DMS153 (cell line): ENCODE measurements around the gene CTNNBIP1.
A peak's percentile ranks its signal among the peaks of the same experiment; 100 is the strongest.

ENCODE experiments used
- DNase-seq: peaks from one replicate; lab custom pipeline; 2025; lab: John Stamatoyannopoulos, UW

CTNNBIP1 gene

DNA sequence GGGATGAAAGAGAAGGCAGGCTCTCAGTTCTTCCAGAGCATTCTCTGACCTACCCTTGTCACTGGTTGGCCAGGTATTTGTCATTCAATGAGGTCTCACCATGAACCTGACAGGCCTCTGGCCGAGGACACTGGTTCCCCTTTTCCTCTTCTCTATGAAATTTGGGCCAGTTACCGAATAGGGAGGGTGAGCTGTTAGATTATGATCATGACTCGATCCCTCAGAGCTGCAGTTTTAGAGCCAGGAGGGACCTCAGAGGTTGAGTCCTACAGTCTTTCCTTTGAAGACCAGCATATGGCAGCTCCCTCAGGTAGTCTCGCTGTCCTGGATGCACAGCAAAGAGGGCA lies 56.8 kb downstream of the CTNNBIP1 start:
- no peak for DNase-seq

DNA sequence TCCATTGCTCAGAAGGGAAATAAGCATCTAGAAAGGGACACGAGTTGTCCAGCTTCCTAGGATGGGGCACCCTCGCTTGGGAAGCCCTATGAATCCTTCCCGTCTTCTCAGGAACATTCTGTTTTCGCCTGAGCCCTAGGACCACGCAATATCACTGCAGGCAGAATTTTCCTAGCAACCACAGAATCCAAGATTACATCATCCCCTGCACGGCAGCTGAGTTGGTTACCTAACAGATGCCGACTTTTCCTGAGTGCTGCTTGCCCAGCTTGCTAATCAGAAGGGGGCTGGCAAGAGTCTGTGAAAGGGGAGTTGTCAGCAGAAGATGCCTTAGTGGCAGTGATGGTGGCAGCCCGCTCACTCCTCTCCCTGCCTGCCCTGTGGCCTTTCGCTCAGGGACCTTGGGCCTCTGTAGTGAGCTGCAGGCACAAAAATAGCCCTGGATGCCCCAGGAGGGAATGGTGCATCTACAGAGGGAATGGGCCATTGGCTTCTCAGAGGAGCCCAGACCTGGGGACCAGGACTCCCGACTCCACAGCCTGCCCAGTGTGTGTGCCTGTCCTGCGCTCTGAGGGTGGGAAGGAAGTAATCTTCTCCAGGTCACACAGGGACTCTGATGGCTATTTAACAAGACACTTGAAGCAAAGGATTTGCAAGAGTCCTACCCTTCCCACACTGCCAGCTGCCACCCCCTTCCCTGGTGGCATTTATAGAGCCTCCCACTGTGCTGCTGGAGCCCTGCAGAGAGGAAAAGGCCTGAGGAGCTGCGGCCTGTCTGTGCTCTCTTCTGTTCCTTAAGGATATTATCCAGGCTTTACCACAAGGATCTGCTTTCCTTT lies 57.4 kb downstream of the CTNNBIP1 start:
- DNase-seq = no peak

DNA sequence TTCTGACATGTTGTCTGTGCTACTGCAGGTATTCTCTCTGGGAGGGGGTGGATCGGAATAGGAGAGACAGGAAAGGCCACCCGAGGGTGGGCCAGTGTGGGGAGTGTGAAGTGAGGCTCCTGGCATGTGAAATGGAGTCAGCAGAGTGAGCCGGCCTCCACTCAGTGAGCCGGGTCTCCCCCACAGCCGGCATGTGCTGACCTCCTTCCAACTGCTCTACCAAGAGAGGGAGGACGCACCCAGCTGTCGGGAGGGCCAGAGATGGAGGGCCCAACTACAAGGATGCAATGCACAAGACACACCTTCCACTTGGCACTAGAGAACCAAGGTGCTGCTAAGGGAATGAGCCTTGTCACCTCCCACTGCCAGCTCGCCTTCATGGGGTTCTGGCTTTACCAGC lies 58.1 kb downstream of the CTNNBIP1 start:
- DNase-seq = no peak

DNA sequence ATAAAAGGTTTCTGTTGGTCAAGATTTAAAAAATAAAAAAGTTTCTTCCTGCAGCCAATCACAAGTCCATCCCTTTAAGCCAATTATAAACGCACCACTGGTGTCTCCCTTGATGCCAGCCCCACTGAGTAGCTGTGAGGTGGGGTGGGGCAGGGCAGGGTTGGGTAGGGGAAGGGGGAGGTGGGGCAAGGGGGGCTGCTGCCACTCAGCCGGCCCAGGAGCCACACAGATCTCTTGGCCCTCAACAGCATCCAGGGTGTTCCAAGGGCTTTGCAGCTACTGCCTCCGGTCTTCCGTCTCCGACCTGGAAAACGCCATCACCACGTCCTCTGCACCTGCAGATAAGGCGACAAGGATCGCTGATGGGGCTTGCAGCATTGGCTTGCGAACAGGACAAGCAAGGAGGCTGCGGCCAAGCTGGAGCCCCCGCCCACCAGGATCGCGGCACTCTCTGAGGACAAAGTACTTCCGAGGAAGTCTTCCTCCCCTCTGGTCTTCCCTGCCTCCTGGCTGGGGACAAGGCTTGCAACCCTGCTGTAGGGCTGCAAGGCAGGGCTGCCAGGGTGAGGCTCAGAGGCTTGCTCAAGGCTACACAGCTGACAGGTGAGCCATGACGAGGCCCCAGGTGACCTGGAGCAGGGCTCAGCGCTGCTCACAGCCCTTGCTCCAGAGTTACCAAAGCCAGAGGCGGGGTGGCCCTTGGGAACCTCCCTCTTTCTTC lies 59.5 kb downstream of the CTNNBIP1 start:
- DNase-seq = no peak

DNA sequence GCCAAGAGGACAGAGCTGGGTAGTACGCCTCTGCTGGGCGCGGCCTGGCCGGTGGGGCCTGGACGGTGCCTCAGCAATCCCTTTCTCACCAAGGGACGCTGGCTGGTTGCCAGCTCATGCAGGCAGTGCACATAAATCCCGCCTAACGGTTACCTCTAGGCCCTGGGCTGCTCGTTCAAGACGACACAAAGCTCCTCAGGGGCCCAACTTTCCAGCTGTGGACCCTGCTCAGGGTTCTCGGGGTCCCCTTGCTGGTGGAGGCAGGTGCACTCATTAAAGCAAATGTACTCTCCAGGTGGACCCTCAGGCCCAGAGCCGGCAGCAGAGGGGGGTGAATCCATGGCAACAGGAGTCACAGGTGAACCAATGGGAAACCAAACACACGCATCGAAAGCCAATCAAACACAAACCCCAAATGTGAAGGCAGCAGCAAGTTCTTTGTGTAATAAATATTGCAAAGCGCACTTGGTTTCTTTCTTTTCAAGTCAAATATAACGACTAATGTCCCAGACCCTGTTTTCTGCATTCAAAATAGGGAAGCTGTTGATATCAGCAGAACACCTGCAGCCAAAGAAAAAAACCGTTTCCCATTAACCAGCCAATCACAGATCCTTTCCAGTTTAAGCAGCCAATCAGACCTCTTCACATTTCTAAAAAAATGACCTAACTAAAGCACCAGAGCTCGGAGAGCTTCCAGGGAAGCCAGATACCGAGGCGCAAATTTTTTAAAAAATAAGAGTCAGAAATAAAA lies 60.2 kb downstream of the CTNNBIP1 start:
- no peak for DNase-seq

DNA sequence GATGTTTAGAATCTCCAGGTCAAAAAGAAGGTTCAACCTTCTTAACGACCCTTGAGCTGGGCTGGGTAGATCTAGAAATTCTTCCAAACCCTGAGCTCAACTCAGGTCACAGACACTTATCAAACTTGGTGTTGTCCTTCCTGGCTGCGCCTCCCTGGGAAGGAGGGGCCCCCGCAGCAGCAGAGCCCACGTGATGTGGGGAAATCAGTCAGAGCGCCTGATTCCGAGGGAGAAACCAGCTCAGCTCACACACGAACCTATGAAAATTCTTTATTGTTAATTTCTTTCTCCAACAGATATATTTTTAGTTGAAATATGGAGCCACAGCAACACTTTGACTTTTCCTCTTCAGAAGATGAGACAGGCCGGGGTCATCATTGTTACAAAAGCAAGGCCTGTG lies 62.0 kb downstream of the CTNNBIP1 start:
- DNase-seq = no peak

DNA sequence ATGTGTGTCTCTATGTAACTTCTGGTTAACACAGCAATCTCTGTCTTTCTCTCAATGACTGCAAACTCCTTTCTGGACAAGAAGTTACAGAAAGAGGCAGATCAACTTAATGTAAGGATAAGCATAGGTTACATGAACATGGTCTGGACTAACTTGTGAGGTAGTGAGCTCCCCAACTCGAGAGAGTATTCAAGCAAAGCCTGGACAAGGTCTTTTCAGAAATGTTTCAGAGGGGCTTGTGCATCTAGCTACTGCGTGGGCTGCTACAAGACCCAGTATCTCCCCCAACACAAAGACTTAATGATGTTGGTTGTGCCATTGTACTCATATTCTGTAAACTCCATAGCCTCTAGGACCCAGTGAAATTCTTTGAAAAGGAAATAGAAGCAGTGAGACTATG lies 62.8 kb downstream of the CTNNBIP1 start:
- DNase-seq = no peak

DNA sequence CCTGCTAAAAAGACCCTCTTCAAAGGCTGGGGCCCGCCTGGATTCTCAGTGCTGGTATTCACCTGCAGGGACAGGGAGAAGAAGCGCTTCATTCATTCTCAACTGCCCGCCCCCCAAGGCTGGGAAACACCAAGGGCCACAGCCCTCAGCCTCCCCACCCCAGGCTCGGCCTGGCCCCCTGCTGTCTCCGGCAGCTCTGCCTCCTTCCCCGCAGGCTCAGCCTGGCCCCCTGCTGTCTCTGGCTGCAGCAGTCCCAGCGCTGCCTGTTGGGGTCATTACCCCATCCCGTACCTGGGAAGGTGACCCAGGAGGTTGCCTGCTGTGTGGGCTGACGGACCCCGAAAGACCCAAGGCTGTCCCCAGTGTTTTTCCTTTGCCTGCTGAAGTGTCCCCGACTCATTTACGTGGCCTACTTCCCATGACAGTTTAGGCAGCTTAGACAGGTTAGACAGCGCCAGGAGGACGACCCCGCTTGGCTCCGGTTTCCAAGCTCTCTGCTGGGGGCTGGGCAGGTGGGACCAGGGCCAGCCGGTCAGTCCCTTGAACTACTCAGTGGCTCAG lies 63.4 kb downstream of the CTNNBIP1 start:
- no peak for DNase-seq

DNA sequence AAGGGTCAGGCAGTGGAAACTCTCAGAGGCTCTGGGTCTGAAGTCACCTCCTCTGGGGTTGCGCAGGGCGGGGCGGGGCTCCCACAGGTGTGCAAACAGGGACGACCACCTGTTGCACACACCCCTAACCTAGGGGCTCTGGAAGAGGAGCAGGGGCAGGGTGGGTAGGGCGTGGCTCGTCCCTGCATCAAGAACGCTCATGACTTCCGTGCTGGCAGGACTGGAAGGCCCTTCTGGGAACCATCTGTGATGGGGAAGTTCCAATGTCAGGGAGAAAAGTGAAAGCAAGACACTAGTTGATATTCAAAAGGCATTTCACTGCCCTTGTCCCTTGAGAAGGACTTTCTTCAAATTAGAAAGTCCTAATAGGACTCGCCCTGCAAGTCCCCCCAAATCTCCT lies 64.2 kb downstream of the CTNNBIP1 start:
- no peak for DNase-seq

DNA sequence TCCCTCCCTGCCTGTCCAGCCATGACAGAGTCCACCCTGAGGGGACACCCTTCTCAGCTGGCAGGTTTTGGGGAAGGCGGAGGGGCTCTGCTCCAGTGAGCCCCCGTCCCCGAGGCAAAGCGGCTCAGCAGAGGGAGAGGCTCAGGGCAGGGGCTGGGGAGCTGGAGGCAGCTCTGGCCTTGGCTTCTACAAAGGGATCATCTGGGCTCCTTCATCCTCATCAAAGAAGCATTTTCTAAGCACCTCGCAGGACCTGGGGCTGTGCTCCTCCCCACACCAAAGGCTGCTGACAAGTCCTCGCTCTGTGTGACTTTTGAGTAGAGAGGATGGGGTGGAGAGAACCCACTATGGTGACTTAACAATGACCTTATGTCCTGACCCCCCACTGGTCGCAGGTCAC lies 65.3 kb downstream of the CTNNBIP1 start:
- no peak for DNase-seq

DNA sequence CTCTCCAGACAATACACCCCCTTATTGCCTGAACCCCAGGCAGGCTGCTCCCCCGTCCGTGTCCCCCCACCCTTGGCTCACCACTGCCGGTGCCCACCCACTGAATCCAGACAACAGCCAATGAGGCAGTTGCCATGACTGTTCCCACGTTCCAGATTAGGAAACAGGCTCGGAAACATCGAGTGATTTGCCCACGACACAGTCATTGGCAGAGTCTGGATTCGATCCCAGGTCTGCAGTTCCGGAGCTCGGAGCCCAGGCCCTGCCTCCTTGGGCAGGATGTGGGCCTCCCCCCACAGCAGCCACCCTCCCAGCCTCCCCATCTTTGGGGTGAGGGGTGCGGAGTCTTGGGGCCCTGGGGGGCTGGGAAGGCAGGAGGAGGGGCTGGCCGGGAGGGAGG lies 66.0 kb downstream of the CTNNBIP1 start:
- DNase-seq = no peak

DNA sequence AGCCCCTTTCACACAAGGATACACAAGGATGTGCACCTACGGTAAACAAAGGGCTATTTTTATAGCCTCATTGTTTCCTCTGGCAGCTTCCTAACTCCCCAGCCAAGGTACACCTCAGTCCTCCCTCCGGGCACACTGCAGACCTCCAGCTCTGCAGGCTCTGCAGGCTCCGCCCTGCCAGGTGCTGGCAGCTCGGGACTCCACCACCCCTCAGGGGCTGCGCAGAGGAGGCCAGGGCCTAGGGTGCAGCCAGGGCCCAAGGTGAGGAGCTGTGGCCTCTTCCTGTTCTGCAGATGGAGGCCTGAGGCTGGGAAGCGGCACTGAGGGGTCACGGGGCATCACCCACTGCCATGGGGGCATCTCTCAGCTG lies 66.5 kb downstream of the CTNNBIP1 start:
- peak; percentile 98 for DNase-seq

DNA sequence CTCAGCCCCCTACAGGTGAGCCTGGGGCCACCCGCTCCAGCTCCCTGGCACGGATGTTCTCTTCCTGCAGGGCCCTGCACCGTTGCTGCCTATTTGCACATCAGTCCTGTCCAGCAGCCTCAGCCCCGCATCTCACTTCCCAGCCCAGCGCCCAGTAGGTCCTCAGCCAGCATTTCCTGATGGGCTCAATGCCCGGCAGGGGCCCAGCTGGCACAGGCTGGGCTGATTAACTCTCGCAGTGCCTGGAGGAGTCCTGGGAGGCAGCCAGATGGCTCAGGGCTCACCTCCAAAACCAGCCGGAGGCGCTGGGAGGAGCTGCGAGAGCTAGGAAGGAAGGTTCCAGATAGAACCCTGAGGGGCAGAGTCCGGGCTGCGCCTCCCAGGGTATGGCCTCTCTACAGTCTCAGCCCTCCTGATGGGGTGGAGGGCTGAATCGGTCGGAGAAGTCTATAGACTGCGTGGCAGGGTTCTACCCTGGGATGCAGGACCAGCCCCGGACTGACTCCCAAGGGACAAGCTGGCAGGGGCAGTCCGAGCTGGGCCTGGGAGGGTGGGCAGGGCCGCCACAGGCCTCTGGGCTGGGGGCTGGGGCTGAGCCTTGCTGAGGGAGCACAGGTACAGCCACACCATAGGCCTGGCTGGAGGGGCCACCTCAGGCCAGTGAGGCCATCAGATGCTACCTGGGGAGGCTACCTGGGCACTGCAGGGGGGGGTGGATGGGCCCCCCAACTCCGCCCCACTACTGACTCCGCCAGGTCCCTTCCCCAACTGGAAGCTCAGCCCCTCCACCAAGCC lies 67.1 kb downstream of the CTNNBIP1 start:
- peak; percentile 29 for DNase-seq

DNA sequence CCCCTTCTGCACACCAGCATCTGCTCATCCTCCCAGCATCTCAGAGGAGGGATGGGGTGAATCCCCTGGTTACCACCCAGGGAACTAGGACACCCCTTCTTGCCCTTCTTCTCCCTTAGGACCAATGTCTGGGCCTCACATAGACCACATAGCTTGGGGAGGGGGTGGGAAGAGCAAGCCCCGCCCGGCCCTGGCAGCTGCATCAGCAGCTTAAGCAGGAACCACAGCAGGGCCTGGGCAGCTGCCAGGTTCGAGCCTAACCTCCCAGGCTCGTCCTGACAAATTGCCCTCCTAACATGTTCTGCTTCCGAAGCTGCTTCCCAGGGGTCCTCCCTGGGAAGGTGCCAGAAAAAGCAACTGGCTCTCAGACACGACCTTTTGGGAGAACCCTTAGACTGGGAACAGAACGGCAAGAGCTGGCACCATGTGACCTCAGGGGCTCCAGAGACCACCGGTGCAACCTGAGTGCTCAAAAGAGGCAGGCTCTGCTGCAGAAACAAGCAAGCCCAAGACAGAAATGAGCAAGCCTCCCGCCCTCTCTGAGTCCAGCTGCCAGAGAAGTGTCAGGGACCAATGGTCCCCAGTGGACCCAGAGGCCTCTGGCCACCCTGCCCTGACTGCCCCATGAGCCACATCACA lies 67.9 kb downstream of the CTNNBIP1 start:
- no peak for DNase-seq

DNA sequence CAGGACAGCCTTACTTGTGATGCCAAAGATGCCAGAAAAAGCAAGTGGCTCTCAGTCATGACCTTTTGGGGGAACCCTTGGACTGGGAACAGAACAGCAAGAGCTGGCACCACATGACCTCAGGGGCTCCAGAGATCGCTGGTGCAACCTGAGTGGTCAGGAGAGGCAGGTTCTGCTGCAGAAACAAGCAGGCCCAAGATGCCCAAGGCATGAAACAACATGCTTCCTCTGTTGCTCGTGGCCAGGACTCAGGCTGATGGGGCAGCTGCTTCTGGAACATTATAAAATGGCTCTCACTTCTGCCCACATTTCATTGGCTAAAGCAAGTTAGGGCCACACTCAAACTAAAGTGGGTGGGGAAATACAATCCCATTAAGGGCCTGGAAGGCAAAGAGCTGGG lies 68.6 kb downstream of the CTNNBIP1 start:
- no peak for DNase-seq

DNA sequence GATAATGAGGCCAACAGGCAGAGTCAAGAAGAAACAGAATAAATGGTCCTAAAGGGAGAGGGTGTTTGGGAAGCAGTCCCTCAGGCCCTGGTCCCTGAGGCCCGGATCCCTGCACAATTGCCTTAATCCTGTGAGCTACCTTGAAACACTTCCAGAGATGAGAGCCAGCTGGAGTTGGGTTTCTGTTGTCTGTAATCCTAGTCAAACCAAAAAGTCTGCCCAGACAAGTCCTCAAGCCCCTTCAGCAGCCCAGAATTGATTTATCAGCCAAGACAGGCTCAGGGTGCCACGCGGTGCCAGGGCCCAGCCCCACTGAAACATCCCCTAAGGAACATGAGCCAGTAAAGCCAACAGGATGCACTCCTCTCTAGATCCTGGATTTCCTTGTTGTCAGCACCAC lies 69.9 kb downstream of the CTNNBIP1 start:
- DNase-seq = no peak

DNA sequence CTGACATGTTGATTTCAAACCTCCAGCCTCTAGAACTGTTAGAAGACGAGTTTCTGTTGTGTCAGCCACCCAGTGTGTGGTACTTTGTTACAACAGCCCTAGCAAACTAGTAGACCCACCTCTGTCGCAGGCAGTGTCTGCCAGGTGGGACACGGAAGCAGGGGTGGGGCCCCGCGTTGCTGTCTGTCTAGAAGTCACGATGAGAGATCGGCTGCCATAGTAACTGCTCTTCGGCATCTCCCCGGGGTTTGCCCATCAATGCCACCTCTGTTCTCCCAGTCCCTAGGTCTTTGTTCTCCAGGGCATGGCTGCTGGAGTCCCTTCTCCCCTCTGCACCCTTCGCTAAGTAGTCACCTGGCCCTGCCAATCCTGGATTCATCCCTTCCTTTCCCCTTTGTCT lies 71.1 kb downstream of the CTNNBIP1 start:
- no peak for DNase-seq

DNA sequence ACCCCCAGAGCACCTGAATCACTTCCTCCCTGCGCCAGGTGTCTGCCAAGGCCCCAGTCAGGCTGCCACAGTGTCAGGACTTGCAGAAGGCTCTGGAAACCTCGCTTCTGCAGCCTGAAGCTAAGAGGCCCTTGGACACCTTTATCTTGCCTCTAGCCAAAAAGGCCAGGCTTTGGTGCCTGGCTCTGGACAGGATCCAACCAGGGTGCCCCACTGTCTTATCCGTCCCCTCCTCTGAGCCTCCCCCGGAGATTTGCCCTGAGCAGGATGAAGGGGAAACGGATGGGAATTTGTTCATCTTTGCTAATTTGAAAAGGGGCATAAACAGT lies 73.5 kb downstream of the CTNNBIP1 start:
- no peak for DNase-seq

DNA sequence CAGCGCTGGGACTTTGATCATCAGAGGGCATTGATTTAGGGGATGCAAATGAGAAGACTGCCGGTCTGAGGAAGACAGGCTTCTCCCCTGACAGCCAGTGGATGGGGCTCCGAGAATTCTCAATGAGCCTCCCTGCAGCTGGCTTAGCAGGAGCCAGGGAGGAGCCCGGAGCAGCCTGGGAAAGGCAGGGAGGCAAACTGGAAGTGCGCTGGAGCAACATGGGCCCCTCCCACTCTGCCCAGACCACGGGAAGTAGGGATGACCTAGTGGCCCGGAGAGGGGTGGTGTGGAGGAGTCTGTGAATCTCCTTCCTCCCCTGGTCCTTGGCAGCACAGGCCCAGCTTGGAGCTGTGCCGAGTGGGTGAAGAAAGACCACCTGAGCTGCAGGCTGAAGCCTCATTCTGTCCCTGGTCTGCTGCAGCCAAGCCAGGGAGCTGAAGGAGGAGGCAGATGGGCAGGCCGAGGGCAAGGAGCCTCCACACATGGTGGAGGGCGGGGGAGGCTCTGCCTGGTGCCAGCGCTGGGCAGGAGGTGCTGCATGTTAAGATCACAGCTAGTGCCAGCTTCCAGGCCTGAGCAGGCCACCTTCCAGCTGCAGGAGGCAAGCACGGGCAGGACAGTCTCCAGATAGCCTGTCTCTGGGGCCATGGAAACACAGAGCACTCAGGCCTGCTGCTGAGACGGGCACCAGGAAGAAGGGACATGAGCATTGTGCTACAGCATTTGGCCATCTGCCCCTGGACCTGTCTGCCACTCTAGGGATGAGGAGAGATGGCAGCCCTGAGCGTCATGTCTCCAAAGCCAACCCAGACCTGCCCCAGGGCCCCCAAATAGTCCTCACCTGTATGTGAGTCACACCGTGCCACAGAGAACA lies 74.1 kb downstream of the CTNNBIP1 start:
- DNase-seq = peak; percentile 56

DNA sequence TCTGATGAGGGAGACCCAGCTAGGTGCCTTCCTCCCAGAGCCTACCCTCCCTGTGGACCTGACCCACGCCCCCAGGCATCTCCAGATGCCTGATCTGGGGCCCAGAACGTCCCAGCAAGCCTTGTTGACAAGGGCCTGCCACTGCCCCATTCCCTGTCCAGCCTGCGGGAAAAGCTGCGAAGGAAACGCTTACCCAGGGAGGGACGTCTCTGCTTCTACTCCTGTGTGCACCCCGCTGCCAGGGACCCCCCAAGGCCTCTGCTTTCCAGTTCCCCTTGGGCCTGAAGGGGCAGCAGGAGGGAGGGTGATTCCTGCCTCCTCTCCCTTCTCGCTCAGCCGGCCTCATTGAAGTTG lies 74.7 kb downstream of the CTNNBIP1 start:
- DNase-seq = no peak

DNA sequence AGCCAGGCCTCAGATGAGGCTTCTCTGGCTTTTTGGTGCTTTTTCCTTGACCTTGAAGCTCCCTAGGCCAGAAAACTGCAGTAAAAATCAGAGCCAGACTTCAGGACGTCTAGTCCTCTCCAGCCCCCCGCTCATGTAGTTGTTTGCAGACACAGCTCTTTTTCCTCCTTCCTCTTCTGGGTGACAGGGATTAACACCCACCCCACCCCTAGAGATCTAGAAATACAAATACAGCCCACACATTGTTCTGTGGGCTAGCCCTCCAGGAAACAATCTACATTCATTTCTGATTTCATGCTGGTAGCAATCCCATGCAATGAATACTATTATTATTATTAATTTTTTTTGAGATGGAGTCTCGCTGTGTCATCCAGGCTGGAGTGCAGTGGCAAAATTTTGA lies 76.4 kb downstream of the CTNNBIP1 start:
- no peak for DNase-seq
